ENCODE results near the gene RASGEF1C.

- TF ChIP-seq SP1 (IDR thresholded peaks at IDR 0.05) (no peak), PKNOX1 (IDR thresholded peaks at IDR 0.05) (no peak), BHLHE40 (IDR thresholded peaks at IDR 0.05; ENCODE audit: borderline replicate concordance) (no peak), ARNT (IDR thresholded peaks at IDR 0.05) (no peak), FOXK2 (IDR thresholded peaks at IDR 0.05) (no peak), HDGF (IDR thresholded peaks at IDR 0.05; ENCODE audit: borderline replicate concordance) (no peak), ZNF384 (IDR thresholded peaks at IDR 0.05) (no peak), FOXA1 (IDR thresholded peaks at IDR 0.05) (no peak), FOXM1 (IDR thresholded peaks at IDR 0.05; ENCODE audit: borderline replicate concordance) (no peak)
Observed at GRCh38 chr5:180093651-180094382, 115.2 kb downstream of the RASGEF1C start.
